ENCODE results near the gene TBC1D5. TPM values are rescaled to one million over a fixed set of nuclear protein-coding genes. Genes with fewer than 3 reads are reported as not detected.

The TBC1D5 gene
- total RNA-seq, 1 experiment from 2014 or later = 36.4 TPM

DNA sequence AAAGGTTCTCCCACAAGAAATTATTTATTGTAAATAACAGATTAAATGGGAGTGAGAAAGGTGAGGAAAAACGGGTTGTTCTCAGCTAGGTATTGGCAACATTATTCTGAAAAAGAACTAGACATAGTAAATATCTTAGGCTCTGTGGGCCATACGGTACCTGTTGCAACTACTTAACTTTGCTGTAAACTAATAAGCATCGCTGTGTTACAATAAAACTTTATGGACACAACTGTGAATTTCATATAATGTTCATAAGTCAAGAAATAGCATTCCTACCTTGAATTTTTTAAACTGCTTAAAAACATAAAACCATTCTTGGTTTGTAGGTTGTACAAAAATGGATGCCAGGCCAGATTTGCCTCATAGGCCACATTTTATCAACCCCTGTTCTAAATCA, 183.9 kb downstream of the TBC1D5 start:
- TF ChIP-seq, protein P1, sequence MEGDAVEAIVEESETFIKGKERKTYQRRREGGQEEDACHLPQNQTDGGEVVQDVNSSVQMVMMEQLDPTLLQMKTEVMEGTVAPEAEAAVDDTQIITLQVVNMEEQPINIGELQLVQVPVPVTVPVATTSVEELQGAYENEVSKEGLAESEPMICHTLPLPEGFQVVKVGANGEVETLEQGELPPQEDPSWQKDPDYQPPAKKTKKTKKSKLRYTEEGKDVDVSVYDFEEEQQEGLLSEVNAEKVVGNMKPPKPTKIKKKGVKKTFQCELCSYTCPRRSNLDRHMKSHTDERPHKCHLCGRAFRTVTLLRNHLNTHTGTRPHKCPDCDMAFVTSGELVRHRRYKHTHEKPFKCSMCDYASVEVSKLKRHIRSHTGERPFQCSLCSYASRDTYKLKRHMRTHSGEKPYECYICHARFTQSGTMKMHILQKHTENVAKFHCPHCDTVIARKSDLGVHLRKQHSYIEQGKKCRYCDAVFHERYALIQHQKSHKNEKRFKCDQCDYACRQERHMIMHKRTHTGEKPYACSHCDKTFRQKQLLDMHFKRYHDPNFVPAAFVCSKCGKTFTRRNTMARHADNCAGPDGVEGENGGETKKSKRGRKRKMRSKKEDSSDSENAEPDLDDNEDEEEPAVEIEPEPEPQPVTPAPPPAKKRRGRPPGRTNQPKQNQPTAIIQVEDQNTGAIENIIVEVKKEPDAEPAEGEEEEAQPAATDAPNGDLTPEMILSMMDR (IDR thresholded peaks at IDR 0.05; ENCODE audit: insufficient read depth in 1 of 2, low read depth in 1 of 2, low read length in 1 of 2, severe bottlenecking in 1 of 2, unreplicated experiment in 1 of 2) = no peak
- Histone ChIP-seq H3K36me3 (ENCODE audit: control insufficient read depth, insufficient read depth, low read length) (no peaks in the 10 kb centered on the region), H3K4me3 (ENCODE audit: low read depth, low read length) (no peak overlapping the region), H3K27me3 (replicated peaks; ENCODE audit: control insufficient read depth, insufficient read depth, low read length) (no peaks in the 10 kb centered on the region), H3K9me3 (no peaks in the 10 kb centered on the region; the same call in 1 of the 2 replicates), H3K4me1 (peaks cover 28% of the 10 kb centered on the region)
- H3K4me1 Mint-ChIP-seq (ENCODE audit: low read depth, unreplicated experiment) = peaks cover 17% of the 10 kb centered on the region
- no peaks in the 10 kb centered on the region for H3K27me3 Mint-ChIP-seq (ENCODE audit: insufficient read depth, unreplicated experiment)
- no peak overlapping the region for H3K4me3 Mint-ChIP-seq (ENCODE audit: unreplicated experiment)
- DNase-seq = no peak
- BruUV-seq (replicated peaks) = no TSS peak
- ChIA-PET POLR2A (no interaction called here), CTCF (no interaction called here)
- H3K9me3 Mint-ChIP-seq (ENCODE audit: unreplicated experiment) = no peaks in the 10 kb centered on the region
- H3K36me3 Mint-ChIP-seq (ENCODE audit: insufficient read depth, unreplicated experiment) = peaks cover 8% of the 10 kb centered on the region
- intact Hi-C loops (cut with micrococcal nuclease; ENCODE audit: unreplicated experiment) = no loop called here
- no peak overlapping the region for H3K27ac Mint-ChIP-seq (ENCODE audit: unreplicated experiment)

DNA sequence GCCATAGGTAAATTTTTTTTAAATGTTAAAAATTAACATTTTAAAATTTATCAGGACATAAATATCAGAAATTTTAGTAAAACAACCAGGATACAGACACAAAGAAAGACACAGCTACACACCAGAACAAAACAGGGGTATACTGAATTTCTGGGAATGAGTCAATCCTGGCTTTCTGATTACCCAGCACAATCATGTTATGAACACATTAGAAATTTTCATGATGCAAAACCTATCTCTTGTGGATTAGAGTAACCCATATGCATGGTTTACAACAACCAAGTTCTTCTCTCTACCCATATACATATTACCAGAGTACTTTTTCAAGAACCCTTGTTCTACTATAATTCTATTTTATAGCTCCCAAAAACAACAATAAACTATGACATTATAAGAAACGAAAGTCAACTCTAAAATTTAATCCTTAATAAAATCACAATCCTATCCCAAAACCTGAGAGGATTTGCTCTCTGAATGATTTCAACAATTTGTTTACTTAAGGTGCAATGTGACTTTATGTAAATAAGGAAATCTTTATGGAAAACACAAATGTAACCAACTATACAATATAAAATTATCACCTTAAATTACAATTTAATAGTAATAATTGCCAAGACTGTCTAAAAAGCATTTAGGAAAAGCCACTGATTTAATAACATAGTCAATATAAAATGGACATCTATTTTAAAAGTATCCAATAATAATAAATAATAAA, 184.5 kb downstream of the TBC1D5 start:
- peaks cover 13% of the 10 kb centered on the region for H3K4me1 Mint-ChIP-seq (ENCODE audit: low read depth, unreplicated experiment)
- TF ChIP-seq, protein P1 (IDR thresholded peaks at IDR 0.05; ENCODE audit: insufficient read depth in 1 of 2, low read depth in 1 of 2, low read length in 1 of 2, severe bottlenecking in 1 of 2, unreplicated experiment in 1 of 2) = no peak
- peaks cover 8% of the 10 kb centered on the region for H3K36me3 Mint-ChIP-seq (ENCODE audit: insufficient read depth, unreplicated experiment)
- no peak overlapping the region for H3K4me3 ChIP-seq (ENCODE audit: low read depth, low read length)
- no peaks in the 10 kb centered on the region for H3K27me3 Mint-ChIP-seq (ENCODE audit: insufficient read depth, unreplicated experiment)
- peaks cover 32% of the 10 kb centered on the region for H3K4me1 ChIP-seq
- H3K27ac Mint-ChIP-seq (ENCODE audit: unreplicated experiment) = no peak overlapping the region
- no peaks in the 10 kb centered on the region; the same call in 1 of the 2 replicates for H3K9me3 ChIP-seq
- intact Hi-C loops (cut with micrococcal nuclease; ENCODE audit: unreplicated experiment) = no loop called here
- no TSS peak for BruUV-seq (replicated peaks)
- H3K9me3 Mint-ChIP-seq (ENCODE audit: unreplicated experiment) = no peaks in the 10 kb centered on the region
- H3K36me3 ChIP-seq (ENCODE audit: control insufficient read depth, insufficient read depth, low read length) = no peaks in the 10 kb centered on the region
- POLR2A ChIA-PET = no interaction called here
- DNase-seq = no peak
- CTCF ChIA-PET = no interaction called here
- H3K27me3 ChIP-seq (replicated peaks; ENCODE audit: control insufficient read depth, insufficient read depth, low read length) = no peaks in the 10 kb centered on the region
- no peak overlapping the region for H3K4me3 Mint-ChIP-seq (ENCODE audit: unreplicated experiment)

- DNase-seq = peak in 1 of 2 experiments; percentile 44
- Mint-ChIP-seq H3K4me3 (ENCODE audit: unreplicated experiment) (no peak overlapping the region), H3K27ac (ENCODE audit: unreplicated experiment) (peak overlapping the region; percentile 73), H3K36me3 (ENCODE audit: insufficient read depth, unreplicated experiment) (peaks cover 8% of the 10 kb centered on the region), H3K4me1 (ENCODE audit: low read depth, unreplicated experiment) (peaks cover 13% of the 10 kb centered on the region), H3K27me3 (ENCODE audit: insufficient read depth, unreplicated experiment) (no peaks in the 10 kb centered on the region), H3K9me3 (ENCODE audit: unreplicated experiment) (no peaks in the 10 kb centered on the region)
- Histone ChIP-seq H3K4me1 (peaks cover 32% of the 10 kb centered on the region), H3K9me3 (no peaks in the 10 kb centered on the region; the same call in 1 of the 2 replicates), H3K36me3 (ENCODE audit: control insufficient read depth, insufficient read depth, low read length) (no peaks in the 10 kb centered on the region), H3K4me3 (ENCODE audit: low read depth, low read length) (no peak overlapping the region), H3K27me3 (replicated peaks; ENCODE audit: control insufficient read depth, insufficient read depth, low read length) (no peaks in the 10 kb centered on the region)
- ChIA-PET CTCF (no interaction called here), POLR2A (no interaction called here)
- no TSS peak for BruUV-seq (replicated peaks)
- intact Hi-C loops (cut with micrococcal nuclease; ENCODE audit: unreplicated experiment) = no loop called here
- TF ChIP-seq, protein P1 (IDR thresholded peaks at IDR 0.05; ENCODE audit: insufficient read depth in 1 of 2, low read depth in 1 of 2, low read length in 1 of 2, severe bottlenecking in 1 of 2, unreplicated experiment in 1 of 2) = no peak
Measured at GRCh38 chr3:17555525-17555924, 186.9 kb downstream of the TBC1D5 start.
